H1 (cell line): ENCODE measurements around the gene GTF2H1. TPM values are rescaled to one million over a fixed set of nuclear protein-coding genes. Genes with fewer than 3 reads are reported as not detected.

Source experiments
- CTCF ChIA-PET: fragments of 300-600 bp; sonication (Branson Sonifier 250); formaldehyde crosslinking; loops from one replicate; lab custom pipeline; 2021; ENCODE audit not compliant: partially characterized antibody; lab: Charles Lee
- POLR2A ChIA-PET: fragments of 300-600 bp; sonication (Branson Sonifier 250); formaldehyde crosslinking; loops from one replicate; lab custom pipeline; 2021; ENCODE audit warnings: inconsistent platforms; ENCODE audit not compliant: partially characterized antibody; lab: Charles Lee
- DNase-seq, 2 experiments: peaks; one replicate each; pipeline versions ENCODE4 v3.0.0 to v3.0.0-alpha.2; 2010 to 2022; ENCODE audit warnings: low spot score in 2 of 2, low read depth in 1 of 2, mixed read lengths in 1 of 2
- FAIRE-seq: peaks from 2 replicates; lab custom pipeline; 2011; peaks lifted over from hg19 to GRCh38; lab: Jason Lieb, UNC
- H2AFZ ChIP-seq: 2 replicates; pipeline ENCODE4 v1.8.1; 2012; ENCODE audit warnings: low read length, inconsistent platforms
- H2AK5ac ChIP-seq: 2 replicates; pipeline ENCODE4 v1.6.1; 2013; ENCODE audit warnings: low read depth, low read length
- H2BK120ac ChIP-seq: replicated peaks from 2 replicates; pipeline ENCODE3; 2013; ENCODE audit warnings: low read depth, low read length, inconsistent platforms
- H2BK12ac ChIP-seq: 2 replicates; pipeline ENCODE4 v1.6.1; 2013; ENCODE audit warnings: low read depth, low read length
- H2BK15ac ChIP-seq: 2 replicates; pipeline ENCODE4 v1.6.1; 2013; ENCODE audit warnings: low read length
- H2BK20ac ChIP-seq: 2 replicates; pipeline ENCODE4 v1.6.1; 2013; ENCODE audit warnings: low read length
- H2BK5ac ChIP-seq: 2 replicates; pipeline ENCODE4 v1.6.1; 2013; ENCODE audit warnings: low read depth, low read length
- H3K14ac ChIP-seq: 2 replicates; pipeline ENCODE4 v1.6.1; 2013; ENCODE audit warnings: inconsistent platforms; ENCODE audit not compliant: insufficient read length
- H3K18ac ChIP-seq: 2 replicates; pipeline ENCODE4 v1.6.1; 2013; ENCODE audit warnings: low read length; ENCODE audit errors: extremely low read depth
- H3K23ac ChIP-seq: 2 replicates; pipeline ENCODE4 v1.6.1; 2013; ENCODE audit warnings: inconsistent platforms; ENCODE audit not compliant: insufficient read length
- H3K23me2 ChIP-seq: 2 replicates; pipeline ENCODE4 v1.6.1; 2013; ENCODE audit warnings: low read depth, low read length
- H3K27ac ChIP-seq: 2 replicates; pipeline ENCODE4 v1.6.1; 2011; ENCODE audit warnings: low read depth, low read length, inconsistent platforms
- H3K27me3 ChIP-seq, 4 experiments: replicated peaks in 1 of 4; 1 replicate in 1 of 4; 2 replicates in 3 of 4; pipeline versions ENCODE4 v1.6.1 to v1.8.1; 2011 to 2013; ENCODE audit warnings: low read length in 3 of 4, mild to moderate bottlenecking in 3 of 4, inconsistent platforms in 2 of 4, mixed read lengths in 2 of 4, moderate library complexity in 1 of 4; ENCODE audit not compliant: control insufficient read depth in 3 of 4, insufficient read depth in 3 of 4; ENCODE audit errors: extremely low read depth in 1 of 4
- H3K36me3 ChIP-seq, 4 experiments: 2 replicates each; pipeline versions ENCODE4 v1.6.1 to v1.8.1; 2011 to 2013; ENCODE audit warnings: mild to moderate bottlenecking in 4 of 4, low read length in 3 of 4, moderate library complexity in 2 of 4, control low read depth in 1 of 4, inconsistent platforms in 1 of 4; ENCODE audit not compliant: insufficient read depth in 4 of 4, control insufficient read depth in 2 of 4
- H3K4ac ChIP-seq: replicated peaks from 2 replicates; pipeline ENCODE3; 2013; ENCODE audit warnings: low read length, low read depth, mixed read lengths, inconsistent platforms; ENCODE audit not compliant: insufficient read length
- H3K4me1 ChIP-seq, 4 experiments: replicated peaks in 1 of 4; 1 replicate in 1 of 4; 2 replicates in 3 of 4; pipeline versions ENCODE4 v1.6.1 to v1.8.1; 2011 to 2013; ENCODE audit warnings: low read length in 3 of 4, inconsistent platforms in 2 of 4, mixed read lengths in 1 of 4; ENCODE audit not compliant: insufficient read depth in 4 of 4, control insufficient read depth in 3 of 4
- H3K4me2 ChIP-seq, 2 experiments: 2 replicates each; pipeline versions ENCODE4 v1.6.1 to v1.8.1; 2011 to 2013; ENCODE audit warnings: low read depth in 2 of 2, low read length in 2 of 2, control low read depth in 1 of 2, inconsistent platforms in 1 of 2, mild to moderate bottlenecking in 1 of 2; ENCODE audit not compliant: insufficient read depth in 1 of 2
- H3K4me3 ChIP-seq, 4 experiments: fragments of 200-600, 300-600 bp in 1 of 4; sonication (generic), shearing (Covaris generic), sonication (Bioruptor Twin) in 1 of 4; 2 replicates each; pipeline versions ENCODE4 v1.5.1 to v1.8.1; 2011 to 2016; ENCODE audit warnings: low read length in 4 of 4, low read depth in 3 of 4, control low read depth in 2 of 4, inconsistent platforms in 2 of 4, mild to moderate bottlenecking in 2 of 4, mixed read lengths in 1 of 4, moderate library complexity in 1 of 4; ENCODE audit not compliant: insufficient read depth in 2 of 4; ENCODE audit errors: extremely low read depth in 1 of 4
- H3K56ac ChIP-seq: replicated peaks from 2 replicates; pipeline ENCODE3; 2013; ENCODE audit warnings: low read depth, mild to moderate bottlenecking, mixed read lengths, low read length, inconsistent platforms; ENCODE audit not compliant: insufficient read length
- H3K79me1 ChIP-seq: 2 replicates; pipeline ENCODE4 v1.6.1; 2013; ENCODE audit warnings: low read depth, low read length, control low read depth
- H3K79me2 ChIP-seq, 2 experiments: 2 replicates each; pipeline versions ENCODE4 v1.6.1 to v1.8.1; 2012 to 2013; ENCODE audit warnings: low read length in 2 of 2, mild to moderate bottlenecking in 2 of 2, inconsistent platforms in 1 of 2; ENCODE audit not compliant: insufficient read depth in 2 of 2, control insufficient read depth in 1 of 2
- H3K9ac ChIP-seq, 4 experiments: replicated peaks in 1 of 4; 1 replicate in 1 of 4; 2 replicates in 3 of 4; pipeline versions ENCODE4 v1.6.1 to v1.8.1; 2011 to 2013; ENCODE audit warnings: low read depth in 3 of 4, low read length in 3 of 4, control low read depth in 2 of 4, mild to moderate bottlenecking in 2 of 4, moderate library complexity in 2 of 4, inconsistent platforms in 1 of 4; ENCODE audit errors: extremely low read depth in 1 of 4
- H3K9me3 ChIP-seq, 2 experiments: 2 replicates each; pipeline versions ENCODE4 v1.6.1 to v1.8.1; 2012 to 2013; ENCODE audit warnings: mild to moderate bottlenecking in 2 of 2, moderate library complexity in 2 of 2, control low read depth in 1 of 2, inconsistent platforms in 1 of 2, low read depth in 1 of 2, low read length in 1 of 2, mixed read lengths in 1 of 2; ENCODE audit not compliant: insufficient read depth in 2 of 2
- H4K20me1 ChIP-seq, 2 experiments: replicated peaks in 1 of 2; 2 replicates each; pipeline versions ENCODE3 to v1.8.1; 2011 to 2013; ENCODE audit warnings: inconsistent platforms in 2 of 2, low read length in 2 of 2, mild to moderate bottlenecking in 1 of 2; ENCODE audit not compliant: insufficient read depth in 2 of 2, control insufficient read depth in 1 of 2
- H4K5ac ChIP-seq: 2 replicates; pipeline ENCODE4 v1.6.1; 2013; ENCODE audit warnings: low read length, low read depth, mixed read lengths, inconsistent platforms; ENCODE audit not compliant: insufficient read length
- H4K8ac ChIP-seq: 2 replicates; pipeline ENCODE4 v1.8.0; 2013; ENCODE audit warnings: mild to moderate bottlenecking, moderate library complexity, low read length, inconsistent platforms; ENCODE audit not compliant: insufficient read depth; ENCODE audit errors: extremely low read depth
- H4K91ac ChIP-seq: replicated peaks from 2 replicates; pipeline ENCODE3; 2013; ENCODE audit warnings: low read length, mixed read lengths, inconsistent platforms; ENCODE audit not compliant: insufficient read length
- WGBS, 2 experiments: shearing (Covaris generic) in 1 of 2; methylation state at CpG; one replicate each; pipeline versions ENCODE4 v1.1.6 to v1.1.7; 2013 to 2015; ENCODE audit warnings: low lambda C conversion rate in 2 of 2, mixed read lengths in 2 of 2, inconsistent platforms in 1 of 2, low coverage in 1 of 2, missing lambda C conversion rate in 1 of 2; ENCODE audit not compliant: insufficient replicate concordance in 2 of 2, insufficient coverage in 1 of 2, insufficient read length in 1 of 2; ENCODE audit errors: extremely low coverage in 1 of 2, missing lambda C conversion rate in 1 of 2; 5-methylcytosine and 5-hydroxymethylcytosine counted together
- polyA plus RNA-seq, 7 experiments: library from polyadenylated mRNA; depleted of rRNA in 3 of 7; stranded (reverse) in 5 of 7; unstranded in 2 of 7; fragments of >200 nt in 5 of 7; fragments of 200-250 nt in 2 of 7; gene quantifications; 1 replicate in 5 of 7; 2 replicates in 1 of 7; 4 replicates in 1 of 7; pipeline versions ENCODE4 v1.2.1 to v1.2.3, GENCODE V29; 2011 to 2013; ENCODE audit warnings: missing spikeins in 2 of 7, mixed read lengths in 2 of 7
- total RNA-seq: library from RNA; stranded (reverse); fragmentation: NEBNext Ultra II Directional; extraction: Animal tissue kit (Norgen Biotek cat#: 25700); gene quantifications from 2 replicates; pipeline ENCODE4 v1.2.1, GENCODE V29; 2021

The GTF2H1 gene
- total and polyA plus RNA-seq, 2 of the 8 experiments (the other 6 are each of a cell fraction or from before 2014, with no cell fraction given), result 9.1 to 26.3 TPM

GRCh38 chr11:18315893-18316292, 6.5 kb upstream of the GTF2H1 start:
- FAIRE-seq, result no peak
- CTCF ChIA-PET, result interaction anchor here (0.6 to 1.4 kb wide), 5 partner anchors 106 to 406 kb away, joined by 3 to 5 read pairs (median 4); no protein-coding TSS in a partner anchor

More at GRCh38 chr11:18315893-18316292, 6.5 kb upstream of the GTF2H1 start:
- Histone ChIP-seq H4K91ac (no peak overlapping the region), H3K4me2 (no peak overlapping the region), H3K27ac (no peak overlapping the region), H2AK5ac (no peak overlapping the region), H4K5ac (no peak overlapping the region), H2BK5ac (no peak overlapping the region), H3K14ac (no peak overlapping the region), H3K4ac (no peak overlapping the region), H3K56ac (no peak overlapping the region), H3K9me3 (no peaks in the 10 kb centered on the region), H2BK20ac (no peak overlapping the region), H3K23me2 (no peaks in the 10 kb centered on the region; the same call in 1 of the 2 replicates), H2BK15ac (no peak overlapping the region), H2BK120ac (no peak overlapping the region), H2AFZ (no peak overlapping the region), H3K36me3 (peaks cover 0 to 9% (median 4%) of the 10 kb centered on the region in 4 experiments; a peak in 6 of 8 replicates), H3K9ac (no peak overlapping the region), H3K4me1 (no peaks in the 10 kb centered on the region), H3K79me2 (peaks cover 3 to 66% of the 10 kb centered on the region in 2 experiments; a peak in 3 of 4 replicates), H3K27me3 (no peaks in the 10 kb centered on the region), H4K20me1 (peaks cover 0 to 2% of the 10 kb centered on the region in 2 experiments), H3K18ac (no peak overlapping the region), H2BK12ac (no peak overlapping the region), H4K8ac (no peak overlapping the region), H3K4me3 (no peak overlapping the region), H3K23ac (no peak overlapping the region), H3K79me1 (peaks cover 12% of the 10 kb centered on the region; the same call in 1 of the 2 replicates)
- POLR2A ChIA-PET, result no interaction called here
- DNase-seq, result no peak
- 93% methylated on average over 2 of the region's 2 CpGs; no CpG with 5 or more reads in 1 of the 2 experiments for WGBS, 2 experiments
